ENCODE results near the gene HOXA5. TPM values are rescaled to one million over a fixed set of nuclear protein-coding genes. Genes with fewer than 3 reads are reported as not detected.
A peak's percentile ranks its signal among the peaks of the same experiment; 100 is the strongest.

HOXA5 gene
- total and polyA plus RNA-seq, 2 donors (not counting 3 experiments of a cell fraction or from before 2014, with no cell fraction given) = 18.6 to 18.8 TPM

- ChIA-PET CTCF (interaction anchor here (0.6 to 4.6 kb wide), 3 partner anchors 12 to 794 kb away, joined by 3 to 81 read pairs (median 3); partner anchors contain the start of gene HOXA10), POLR2A (no interaction called here)
- Histone ChIP-seq H3K9ac (replicated peaks; ENCODE audit: extremely low read depth, insufficient read depth, low read length) (peak overlapping the region; percentile 85), H3K9me1 (replicated peaks; ENCODE audit: control insufficient read depth, extremely low read depth, insufficient read depth, low read length) (no peaks in the 10 kb centered on the region), H2AFZ (ENCODE audit: low read depth, low read length) (no peak overlapping the region), H3K27me3 (ENCODE audit: control insufficient read depth in 2 of 2, insufficient read depth in 2 of 2, low read length in 2 of 2) (no peaks in the 10 kb centered on the region), H4K20me1 (replicated peaks; ENCODE audit: control insufficient read depth, extremely low read depth, insufficient read depth, low read length) (no peaks in the 10 kb centered on the region), H3K79me2 (ENCODE audit: control insufficient read depth, insufficient read depth, low read length) (peaks cover 85% of the 10 kb centered on the region), H3K9me3 (replicated peaks; ENCODE audit: control insufficient read depth, insufficient read depth, low read length) (no peaks in the 10 kb centered on the region), H3K27ac (ENCODE audit: insufficient read depth, low read depth, low read length) (peak overlapping the region; percentile 91), H3K36me3 (ENCODE audit: control insufficient read depth in 2 of 2, extremely low read depth in 1 of 2, insufficient read depth in 2 of 2, low read length in 2 of 2) (peaks cover 3 to 7% of the 10 kb centered on the region in 2 experiments), H3K4me3 (replicated peaks in 1 of 3; ENCODE audit: insufficient read depth in 1 of 3, low read depth in 1 of 3, low read length in 3 of 3) (peak overlapping the region; percentile 63 to 98 (median 88)), H3K4me2 (ENCODE audit: insufficient read depth, low read length) (peak overlapping the region; percentile 91), H3K4me1 (ENCODE audit: control insufficient read depth, extremely low read depth, insufficient read depth, low read length) (peaks cover 44% of the 10 kb centered on the region)
- TF ChIP-seq JUN (IDR thresholded peaks at IDR 0.05; ENCODE audit: borderline replicate concordance, insufficient read depth, insufficient read length, low read depth) (no peak), CTCF (IDR thresholded peaks at IDR 0.05; ENCODE audit: extremely low read depth in 1 of 2, insufficient read depth in 1 of 2, low read depth in 1 of 2, low read length in 2 of 2) (no peak), MYC (IDR thresholded peaks at IDR 0.05; ENCODE audit: low read depth, low read length) (no peak), POLR2AphosphoS5 (IDR thresholded peaks at IDR 0.05; ENCODE audit: insufficient read depth, low read depth, low read length) (no peak), POLR2A (IDR thresholded peaks at IDR 0.05; ENCODE audit: low read depth, low read length) (no peak), FOS (IDR thresholded peaks at IDR 0.05; ENCODE audit: borderline replicate concordance, insufficient read depth, low read length) (no peak), GATA2 (IDR thresholded peaks at IDR 0.05; ENCODE audit: insufficient read depth, insufficient read length, low read depth, low read length) (no peak)
- FAIRE-seq (no peak), DNase-seq (ENCODE audit: low read depth, low spot score) (no peak)
- intact Hi-C loops (cut with micrococcal nuclease) (loop anchor here (2.0 to 5.0 kb wide), 5 partner anchors 13 to 1772 kb away; partner anchors contain the start of gene HOXA2), dilution Hi-C loops (cut with MboI; ENCODE audit: extremely low pct_ligation_motif_present, low sequenced_read_pairs) (loop anchor here (10.0 to 25.0 kb wide), 3 partner anchors 309 to 977 kb away; no protein-coding TSS in a partner anchor)
- BruUV-seq (replicated peaks) = no TSS peak
Measured at GRCh38 chr7:27164045-27164366, 20.5 kb upstream of the HOXA5 start.
